DND-41 (cell line): ENCODE results near the gene ZC3H18.

Experiments used
- ATAC-seq: fragments of 200-7000 bp; cut with Tn5 transposase; 3 replicates; pipeline ENCODE4 v1.9.1; 2021; ENCODE audit warnings: low read depth; ENCODE audit not compliant: insufficient read depth
- DNase-seq: peaks from one replicate; pipeline ENCODE4 v3.0.0-alpha.2; 2020
- H2AFZ ChIP-seq: 2 replicates; pipeline ENCODE4 v1.6.0; 2012; ENCODE audit warnings: low read depth, low read length
- H3K27ac ChIP-seq: 2 replicates; pipeline ENCODE4 v1.5.1; 2012; ENCODE audit warnings: low read length, inconsistent platforms
- H3K27me3 ChIP-seq: fragments of 200-600 bp; sonication (generic); 2 replicates; pipeline ENCODE4 v1.6.0; 2012; ENCODE audit warnings: low read length, mild to moderate bottlenecking, inconsistent platforms; ENCODE audit not compliant: insufficient read depth, poor library complexity
- H3K36me3 ChIP-seq: 2 replicates; pipeline ENCODE4 v1.5.1; 2012; ENCODE audit warnings: low read length, inconsistent platforms; ENCODE audit not compliant: insufficient read depth
- H3K4me1 ChIP-seq: 2 replicates; pipeline ENCODE4 v1.5.1; 2012; ENCODE audit warnings: mild to moderate bottlenecking, low read length; ENCODE audit not compliant: insufficient read depth
- H3K4me2 ChIP-seq: 2 replicates; pipeline ENCODE4 v1.6.0; 2012; ENCODE audit warnings: mild to moderate bottlenecking, moderate library complexity, low read length, inconsistent platforms; ENCODE audit not compliant: insufficient read depth
- H3K4me3 ChIP-seq, 2 experiments: fragments of 200-600 bp in 1 of 2; shearing (Covaris generic) in 1 of 2; 2 replicates each; pipeline ENCODE4 v1.5.1; 2012 to 2016; ENCODE audit warnings: inconsistent platforms in 2 of 2, low read length in 2 of 2, mild to moderate bottlenecking in 2 of 2, low read depth in 1 of 2, moderate library complexity in 1 of 2
- H3K79me2 ChIP-seq: 2 replicates; pipeline ENCODE4 v1.6.0; 2012; ENCODE audit warnings: low read length, inconsistent platforms; ENCODE audit not compliant: insufficient read depth
- H3K9ac ChIP-seq: 2 replicates; pipeline ENCODE4 v1.6.0; 2012; ENCODE audit warnings: low read depth, mild to moderate bottlenecking, inconsistent platforms, low read length, moderate library complexity
- H3K9me3 ChIP-seq: 2 replicates; pipeline ENCODE4 v1.5.1; 2012; ENCODE audit warnings: low read length, moderate library complexity, mild to moderate bottlenecking, inconsistent platforms; ENCODE audit not compliant: insufficient read depth, severe bottlenecking
- H4K20me1 ChIP-seq: 2 replicates; pipeline ENCODE4 v1.6.0; 2012; ENCODE audit warnings: low read length; ENCODE audit not compliant: insufficient read depth
- CTCF ChIP-seq: IDR thresholded peaks from 2 replicates; pipeline ENCODE4 v1.5.1; 2012; ENCODE audit warnings: borderline replicate concordance, low read length, moderate library complexity, mild to moderate bottlenecking; ENCODE audit not compliant: poor library complexity, severe bottlenecking; ENCODE audit errors: extremely low read depth
- EZH2 ChIP-seq: IDR thresholded peaks from 3 replicates; pipeline ENCODE4 v1.6.1; 2012; ENCODE audit warnings: borderline replicate concordance, low read depth, mild to moderate bottlenecking, moderate library complexity, low read length, inconsistent platforms; ENCODE audit not compliant: severe bottlenecking

ZC3H18 gene

GRCh38 chr16:88593061-88593460 lies 22.9 kb downstream of the ZC3H18 start:
- H3K9ac ChIP-seq = no peak overlapping the region
- no peak overlapping the region for H2AFZ ChIP-seq
- TF ChIP-seq CTCF (no peak), EZH2 (no peak)
- ATAC-seq (no peak), DNase-seq (no peak)
- H3K79me2 ChIP-seq = peaks cover 79% of the 10 kb centered on the region
- no peaks in the 10 kb centered on the region for H3K4me1 ChIP-seq
- H3K4me3 ChIP-seq = no peak overlapping the region
- H3K36me3 ChIP-seq = peaks cover 73% of the 10 kb centered on the region
- no peaks in the 10 kb centered on the region for H3K9me3 ChIP-seq
- H3K27me3 ChIP-seq = no peaks in the 10 kb centered on the region
- peaks cover 49% of the 10 kb centered on the region for H4K20me1 ChIP-seq
- no peak overlapping the region for H3K4me2 ChIP-seq
- H3K27ac ChIP-seq = no peak overlapping the region

GRCh38 chr16:88593489-88593888 lies 23.3 kb downstream of the ZC3H18 start:
- Histone ChIP-seq H3K9ac (no peak overlapping the region), H3K79me2 (peaks cover 79% of the 10 kb centered on the region), H3K4me3 (no peak overlapping the region), H4K20me1 (peaks cover 49% of the 10 kb centered on the region), H3K4me2 (no peak overlapping the region), H3K36me3 (peaks cover 73% of the 10 kb centered on the region), H3K27me3 (no peaks in the 10 kb centered on the region), H3K27ac (no peak overlapping the region), H2AFZ (no peak overlapping the region), H3K4me1 (no peaks in the 10 kb centered on the region), H3K9me3 (no peaks in the 10 kb centered on the region)
- ATAC-seq (no peak), DNase-seq (no peak)
- no peak for TF ChIP-seq EZH2
- TF ChIP-seq CTCF = no peak

- peaks cover 50% of the 10 kb centered on the region for H4K20me1 ChIP-seq
- no peaks in the 10 kb centered on the region for H3K9me3 ChIP-seq
- TF ChIP-seq EZH2 = no peak
- TF ChIP-seq CTCF = no peak
- H3K4me1 ChIP-seq = no peaks in the 10 kb centered on the region
- H3K36me3 ChIP-seq = peaks cover 73% of the 10 kb centered on the region
- H3K9ac ChIP-seq = no peak overlapping the region
- no peak overlapping the region for H3K4me3 ChIP-seq
- H3K79me2 ChIP-seq = peaks cover 77% of the 10 kb centered on the region
- no peak for DNase-seq
- H3K27me3 ChIP-seq = no peaks in the 10 kb centered on the region
- H3K27ac ChIP-seq = no peak overlapping the region
- no peak overlapping the region for H2AFZ ChIP-seq
- no peak for ATAC-seq
- H3K4me2 ChIP-seq = no peak overlapping the region
These were observed 23.7 kb downstream of the ZC3H18 start for GRCh38 chr16:88593910-88594309.

- Histone ChIP-seq H3K27ac (no peak overlapping the region), H3K36me3 (peaks cover 73% of the 10 kb centered on the region), H3K79me2 (peaks cover 65% of the 10 kb centered on the region), H2AFZ (no peak overlapping the region), H3K27me3 (no peaks in the 10 kb centered on the region), H3K4me2 (no peak overlapping the region), H4K20me1 (peaks cover 51% of the 10 kb centered on the region), H3K9me3 (no peaks in the 10 kb centered on the region), H3K4me1 (no peaks in the 10 kb centered on the region), H3K4me3 (no peak overlapping the region), H3K9ac (no peak overlapping the region)
- DNase-seq (no peak), ATAC-seq (no peak)
- TF ChIP-seq EZH2 (no peak), CTCF (no peak)
These were observed 24.9 kb downstream of the ZC3H18 start for GRCh38 chr16:88595101-88595500.
